ENCODE results near the gene FER1L5.

Gene FER1L5

GRCh38 chr2:96642564-96643360 lies at the start of gene FER1L5:
FER1L5 (plus strand) TSS chr2:96642764; CDS start chr2:96642837, 73 bp downstream.
- peak in 1 of 2 experiments; percentile 7 for DNase-seq

GRCh38 chr2:96594282-96594681 lies 48.3 kb upstream of the FER1L5 start:
- DNase-seq, result no peak

GRCh38 chr2:96594691-96595152 lies 47.8 kb upstream of the FER1L5 start:
- no peak for DNase-seq

- no peak for DNase-seq
Observed at GRCh38 chr2:96596596-96596995, 46.0 kb upstream of the FER1L5 start.

- no peak for DNase-seq
Observed at GRCh38 chr2:96599941-96600340, 42.6 kb upstream of the FER1L5 start.

GRCh38 chr2:96601382-96602292 lies 40.9 kb upstream of the FER1L5 start:
- DNase-seq, result no peak

- DNase-seq, result peak in 1 of 2 experiments; percentile 19
Observed at GRCh38 chr2:96602330-96602823, 40.2 kb upstream of the FER1L5 start.

GRCh38 chr2:96604104-96604503 lies 38.5 kb upstream of the FER1L5 start:
- DNase-seq, result no peak

GRCh38 chr2:96608469-96609455 lies 33.8 kb upstream of the FER1L5 start:
- no peak for DNase-seq

GRCh38 chr2:96616128-96616527 lies 26.4 kb upstream of the FER1L5 start:
- no peak for DNase-seq

GRCh38 chr2:96616535-96616934 lies 26.0 kb upstream of the FER1L5 start:
- DNase-seq, result no peak

- DNase-seq, result no peak
Observed at GRCh38 chr2:96617012-96617411, 25.6 kb upstream of the FER1L5 start.

- DNase-seq, result no peak
Observed at GRCh38 chr2:96618596-96619283, 23.8 kb upstream of the FER1L5 start.

- DNase-seq, result no peak
Observed at GRCh38 chr2:96622544-96622943, 20.0 kb upstream of the FER1L5 start.

GRCh38 chr2:96623116-96623515 lies 19.4 kb upstream of the FER1L5 start:
- DNase-seq, result no peak

- no peak for DNase-seq
Observed at GRCh38 chr2:96625571-96626552, 16.7 kb upstream of the FER1L5 start.

GRCh38 chr2:96626553-96626942 lies 16.0 kb upstream of the FER1L5 start:
- no peak for DNase-seq

GRCh38 chr2:96631804-96632435 lies 10.6 kb upstream of the FER1L5 start:
- DNase-seq, result no peak

- no peak for DNase-seq
Observed at GRCh38 chr2:96633641-96634040, 8.9 kb upstream of the FER1L5 start.

All from NCI-H526 (cell line).